T-helper 1 cell treated with Interleukin-12 subunit alpha and Interleukin-12 subunit beta and Interleukin-4 antibody, amounts not matched to agents 30 ng/mL and 1 ng/mL, for 36 hours (primary cell): ENCODE data around the gene RNF5. TPM values are rescaled to one million over a fixed set of nuclear protein-coding genes. Genes with fewer than 3 reads are reported as not detected.

Source experiments
- intact Hi-C: fragments of 100-400 bp; cut with micrococcal nuclease; formaldehyde crosslinking; loops from one replicate; pipeline ENCODE4 v1.15.1; 2024
- total RNA-seq: library from RNA; stranded (reverse); gene quantifications from 2 replicates; pipeline ENCODE4 v1.2.3, GENCODE V29; 2022

Gene RNF5
- total RNA-seq, 1 donor from 2014 or later = 50.0 TPM

DNA sequence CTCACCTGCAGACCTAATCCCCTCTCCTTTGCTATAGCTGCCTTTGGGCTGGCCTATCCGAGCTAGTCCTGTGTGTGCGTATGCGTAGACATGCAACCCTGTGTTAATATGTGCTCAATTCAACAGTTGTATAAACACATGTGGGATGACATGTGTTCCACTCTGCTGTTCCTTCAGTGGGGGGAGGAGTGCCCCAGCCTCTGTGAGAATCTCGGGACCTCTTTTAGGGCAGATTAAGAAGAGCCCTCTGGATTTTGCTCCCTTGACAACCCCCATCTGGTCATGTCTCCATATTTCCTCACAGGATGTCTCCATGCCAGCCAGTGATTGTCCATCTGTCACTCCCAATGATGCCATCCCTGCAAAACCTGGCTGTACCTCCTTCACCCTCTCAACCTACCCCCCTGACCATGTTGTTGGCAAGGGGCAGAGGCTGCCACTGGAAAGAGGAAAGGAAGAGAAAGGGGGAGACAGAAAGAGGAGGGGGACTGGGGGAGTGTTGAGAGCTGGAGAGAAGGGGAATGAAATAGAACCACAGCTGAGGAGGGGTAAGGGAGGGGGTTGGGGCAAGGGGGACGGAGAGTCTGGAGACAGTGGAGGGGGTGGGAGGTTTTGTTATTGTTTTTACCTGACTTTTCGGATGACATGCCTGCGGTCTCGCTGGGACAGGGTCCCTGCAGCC lies 26.9 kb upstream of the RNF5 start:
- intact Hi-C loops = no loop called here

- intact Hi-C loops = no loop called here
Measured at GRCh38 chr6:32151863-32152768, 26.1 kb upstream of the RNF5 start, which contains the start of gene PRRT1. TSS of gene PRRT1 (minus strand) at chr6:32151939. CDS start at chr6:32151827, 112 bp downstream.

GRCh38 chr6:32152769-32153563 lies 25.2 kb upstream of the RNF5 start:
- intact Hi-C loops = no loop called here

DNA sequence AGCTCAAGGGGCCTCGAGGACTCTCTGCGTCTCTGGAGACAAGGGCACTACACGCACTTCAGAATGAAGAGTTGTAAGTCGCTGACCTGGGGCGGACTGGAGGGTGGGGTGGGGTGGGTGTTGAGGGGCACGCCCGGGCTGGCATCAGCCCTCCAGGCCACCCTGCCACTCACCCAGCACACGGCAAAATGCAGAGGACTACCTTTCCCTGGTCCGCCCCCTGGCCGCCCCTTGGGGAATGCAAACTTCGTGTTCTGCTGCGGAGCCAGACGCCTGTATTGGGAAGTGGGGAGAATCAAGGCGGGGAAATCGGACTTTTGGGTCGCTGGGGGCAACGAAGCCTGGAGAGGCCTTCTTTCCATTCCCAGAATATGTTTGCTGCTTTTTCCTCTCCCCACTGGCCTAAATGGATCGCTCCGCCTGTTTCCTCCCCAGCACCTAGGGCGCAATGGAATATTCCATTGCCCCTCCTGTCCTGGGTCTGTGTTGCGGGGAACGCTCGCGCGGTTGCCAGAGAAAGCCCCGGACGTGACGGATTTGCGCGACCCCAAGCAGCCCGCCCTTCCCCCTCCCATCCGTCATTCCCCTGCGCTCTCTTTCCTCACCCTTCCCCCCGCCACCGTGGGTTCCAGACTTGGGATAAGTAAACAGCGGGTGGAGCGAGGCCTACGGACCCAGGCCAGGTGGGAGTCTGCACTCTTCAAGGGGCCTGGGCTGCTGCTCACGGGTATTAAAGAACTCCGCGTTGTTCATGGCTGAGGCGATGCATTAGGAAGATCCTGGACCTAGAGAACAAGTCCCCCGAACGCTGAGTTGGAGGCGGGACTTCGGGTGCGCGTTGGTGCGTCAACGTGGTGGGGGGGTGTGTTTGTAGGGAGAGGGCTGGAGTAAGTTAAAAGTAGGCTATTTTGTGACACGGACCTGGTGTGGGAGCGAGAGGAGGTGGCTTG lies 24.4 kb upstream of the RNF5 start, which contains the start of gene PPT2:
Gene PPT2 (plus strand): TSS at position 578 of the 950 bp plus-strand sequence. CDS start 454 bp downstream, outside the sequence.
- intact Hi-C loops = loop anchor here (1.0 kb wide), 6 partner anchors 24 to 106 kb away; partner anchors contain the start of genes FKBPL and RNF5

GRCh38 chr6:32154514-32155161 lies 23.6 kb upstream of the RNF5 start:
- intact Hi-C loops = loop anchor here (1.0 kb wide), 6 partner anchors 24 to 106 kb away; partner anchors contain the start of genes FKBPL and RNF5

- intact Hi-C loops = no loop called here
Measured at GRCh38 chr6:32156891-32157290, 21.3 kb upstream of the RNF5 start.

- intact Hi-C loops = no loop called here
Measured at GRCh38 chr6:32158052-32158451, 20.2 kb upstream of the RNF5 start.

DNA sequence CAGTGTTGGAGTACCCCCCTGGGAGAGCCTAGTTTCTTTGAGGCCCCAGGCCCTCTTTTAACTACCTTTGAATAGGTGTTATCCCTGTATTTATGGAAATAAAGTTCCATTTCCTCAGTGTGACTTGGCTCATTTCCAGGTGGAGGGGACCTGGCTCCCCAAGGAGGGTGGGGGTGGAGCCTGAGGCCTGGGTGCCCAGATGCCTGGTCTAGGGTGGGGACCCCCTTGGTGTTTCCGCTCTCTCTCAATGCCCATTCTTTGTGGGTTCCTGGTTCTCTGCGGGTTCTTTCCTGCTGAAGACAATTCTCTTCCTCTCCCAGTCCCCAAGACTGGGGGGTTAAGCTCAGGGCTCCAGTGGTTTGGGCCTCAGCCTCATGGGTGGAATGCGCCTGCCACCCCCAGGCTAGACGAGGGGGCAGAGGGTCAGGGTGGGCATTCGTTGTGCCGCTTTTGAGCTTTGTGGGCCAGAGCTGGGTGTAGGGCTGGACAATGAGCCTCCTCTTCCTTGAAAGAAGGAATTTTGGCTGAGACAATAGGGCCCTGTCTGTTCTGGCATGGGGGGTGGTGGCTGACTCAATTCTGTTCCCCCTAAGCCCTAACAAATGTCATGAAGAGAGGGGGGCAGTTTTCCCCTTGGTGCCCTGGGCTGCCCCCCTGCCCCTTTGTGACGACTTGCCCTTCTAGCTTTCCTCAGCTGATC lies 14.5 kb upstream of the RNF5 start:
- intact Hi-C loops = no loop called here

- intact Hi-C loops = no loop called here
Measured at GRCh38 chr6:32164295-32164694, 13.9 kb upstream of the RNF5 start, which contains the start of gene EGFL8. TSS of gene EGFL8 (plus strand) at chr6:32164595. CDS start at chr6:32166166, 1,571 bp downstream.

DNA sequence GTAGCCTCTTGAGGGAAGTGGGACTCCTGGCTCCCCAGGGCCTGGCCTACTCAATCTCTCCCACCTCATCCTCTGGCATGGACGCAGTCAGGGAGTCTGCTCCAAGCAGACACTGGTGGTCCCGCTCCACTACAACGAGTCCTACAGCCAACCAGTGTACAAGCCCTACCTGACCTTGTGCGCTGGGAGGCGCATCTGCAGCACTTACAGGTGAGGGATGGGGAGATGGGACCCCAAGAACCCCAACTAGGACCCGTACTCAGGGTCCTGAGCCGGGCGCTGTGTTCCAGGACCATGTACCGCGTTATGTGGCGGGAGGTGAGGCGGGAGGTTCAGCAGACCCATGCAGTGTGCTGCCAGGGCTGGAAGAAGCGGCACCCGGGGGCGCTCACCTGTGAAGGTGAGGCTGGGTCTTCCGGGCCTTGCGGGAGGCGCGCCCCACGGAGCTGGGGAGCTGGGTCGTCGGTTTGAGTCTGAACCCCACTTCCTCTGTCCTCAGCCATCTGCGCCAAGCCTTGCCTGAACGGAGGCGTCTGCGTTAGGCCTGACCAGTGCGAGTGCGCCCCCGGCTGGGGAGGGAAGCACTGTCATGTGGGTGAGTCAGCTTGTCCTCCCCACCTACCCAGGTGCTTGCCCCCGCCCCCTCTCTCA lies 11.7 kb upstream of the RNF5 start:
- intact Hi-C loops = no loop called here

DNA sequence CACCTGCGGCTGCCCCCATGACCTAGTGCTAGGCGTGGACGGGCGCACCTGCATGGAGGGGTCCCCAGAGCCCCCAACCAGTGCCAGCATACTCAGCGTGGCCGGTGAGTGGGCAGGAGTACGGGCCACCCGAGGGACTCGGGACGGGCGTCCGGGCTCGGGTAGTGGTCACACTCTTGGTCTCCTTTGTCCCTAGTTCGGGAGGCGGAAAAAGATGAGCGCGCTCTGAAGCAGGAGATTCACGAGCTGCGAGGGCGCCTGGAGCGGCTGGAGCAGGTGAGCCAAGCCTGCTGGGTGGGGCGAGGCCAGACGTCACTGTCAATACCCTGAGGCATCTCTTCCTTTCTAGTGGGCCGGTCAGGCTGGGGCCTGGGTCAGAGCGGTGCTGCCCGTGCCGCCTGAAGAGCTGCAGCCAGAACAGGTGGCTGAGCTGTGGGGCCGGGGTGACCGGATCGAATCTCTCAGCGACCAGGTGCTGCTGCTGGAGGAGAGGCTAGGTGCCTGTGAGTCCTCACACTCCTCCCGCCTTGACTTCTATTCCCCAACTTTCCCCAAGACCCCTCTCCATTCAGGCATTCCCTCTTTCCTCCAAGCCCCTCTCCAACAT lies 10.9 kb upstream of the RNF5 start:
- intact Hi-C loops = no loop called here

GRCh38 chr6:32167761-32168262 lies 10.4 kb upstream of the RNF5 start:
- intact Hi-C loops = no loop called here

DNA sequence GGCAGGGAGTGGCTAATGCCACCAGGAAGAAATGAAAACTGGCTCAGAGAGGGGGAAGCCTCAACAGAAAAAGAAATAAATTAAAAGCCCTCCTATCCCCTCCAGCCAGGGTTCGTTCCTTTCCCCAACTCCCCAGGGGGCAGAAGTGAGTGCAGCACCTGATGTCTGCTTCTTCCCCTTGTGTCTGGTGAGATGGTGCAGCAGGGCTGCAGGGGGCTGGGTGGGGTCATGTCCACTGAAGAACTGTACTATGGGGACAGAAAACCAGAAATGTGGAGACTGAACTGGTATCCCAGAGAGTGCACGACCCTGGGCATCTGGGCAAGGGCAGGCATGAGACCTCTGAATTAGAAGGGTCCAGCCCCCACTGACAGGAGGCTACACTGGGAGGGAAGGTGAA lies 9.9 kb upstream of the RNF5 start:
- intact Hi-C loops = no loop called here

GRCh38 chr6:32168807-32169591 lies 9.2 kb upstream of the RNF5 start:
- intact Hi-C loops = no loop called here

GRCh38 chr6:32170294-32170693 lies 7.9 kb upstream of the RNF5 start:
- intact Hi-C loops = loop anchor here (10.0 kb wide), 2 partner anchors 705 to 1245 kb away; partner anchors contain the start of genes CUTA and PHF1

GRCh38 chr6:32171234-32171633 lies 7.0 kb upstream of the RNF5 start:
- intact Hi-C loops = loop anchor here (10.0 kb wide), 2 partner anchors 706 to 1244 kb away; partner anchors contain the start of genes CUTA and PHF1
